AML-193 (cell line): Measurements from ENCODE around the gene DYRK1B.
"Not testable (repeated sequence)": the region's sequence is repeated elsewhere in the genome, so short reads cannot be mapped to it uniquely, and the experiment has no call there.

Experiments
- DNase-seq, 2 experiments: peaks; one replicate each; lab custom pipeline; 2025; lab: John Stamatoyannopoulos, UW

The DYRK1B gene

GRCh38 chr19:39830847-39831246 lies 3.1 kb downstream of the DYRK1B start:
- no peak for DNase-seq

- no peak for DNase-seq
Measured at GRCh38 chr19:39830406-39830805, 3.6 kb downstream of the DYRK1B start.

GRCh38 chr19:39829702-39830275 lies 4.2 kb downstream of the DYRK1B start:
- no peak for DNase-seq

GRCh38 chr19:39828654-39829032 lies 5.3 kb downstream of the DYRK1B start:
- DNase-seq: no peak

- DNase-seq: no peak
Measured at GRCh38 chr19:39828015-39828653, 5.8 kb downstream of the DYRK1B start.

GRCh38 chr19:39827216-39827615 lies 6.7 kb downstream of the DYRK1B start:
- DNase-seq: no peak

GRCh38 chr19:39826311-39826945 lies 7.5 kb downstream of the DYRK1B start:
- no peak for DNase-seq

- no peak for DNase-seq
Measured at GRCh38 chr19:39825531-39826076, 8.4 kb downstream of the DYRK1B start.

- DNase-seq: no peak
Measured at GRCh38 chr19:39825093-39825463, 8.9 kb downstream of the DYRK1B start.

GRCh38 chr19:39824143-39825092 lies 9.5 kb downstream of the DYRK1B start:
- DNase-seq: peak; percentile 90 to 91

GRCh38 chr19:39823686-39824085 lies 10.3 kb downstream of the DYRK1B start:
- no peak for DNase-seq

- no peak for DNase-seq
Measured at GRCh38 chr19:39820696-39821095, 13.3 kb downstream of the DYRK1B start.

GRCh38 chr19:39819786-39820185 lies 14.2 kb downstream of the DYRK1B start:
- no peak for DNase-seq

- DNase-seq: no peak
Measured at GRCh38 chr19:39818626-39819097, 15.3 kb downstream of the DYRK1B start.

- no peak for DNase-seq
Measured at GRCh38 chr19:39817888-39818561, 15.9 kb downstream of the DYRK1B start.

GRCh38 chr19:39816287-39817048 lies 17.5 kb downstream of the DYRK1B start:
- no peak for DNase-seq

GRCh38 chr19:39814595-39814994 lies 19.4 kb downstream of the DYRK1B start:
- no peak for DNase-seq

GRCh38 chr19:39814111-39814510 lies 19.9 kb downstream of the DYRK1B start:
- not testable (repeated sequence) for DNase-seq

- no peak for DNase-seq
Measured at GRCh38 chr19:39813264-39813993, 20.5 kb downstream of the DYRK1B start.

- no peak for DNase-seq
Measured at GRCh38 chr19:39811064-39811463, 22.9 kb downstream of the DYRK1B start.
